ENCODE results near the gene ACOT9. TPM values are rescaled to one million over a fixed set of nuclear protein-coding genes. Genes with fewer than 3 reads are reported as not detected.

The ACOT9 gene
- total and polyA plus RNA-seq, 7 donors: 18.0 to 63.1 (median 32.6) TPM

DNA sequence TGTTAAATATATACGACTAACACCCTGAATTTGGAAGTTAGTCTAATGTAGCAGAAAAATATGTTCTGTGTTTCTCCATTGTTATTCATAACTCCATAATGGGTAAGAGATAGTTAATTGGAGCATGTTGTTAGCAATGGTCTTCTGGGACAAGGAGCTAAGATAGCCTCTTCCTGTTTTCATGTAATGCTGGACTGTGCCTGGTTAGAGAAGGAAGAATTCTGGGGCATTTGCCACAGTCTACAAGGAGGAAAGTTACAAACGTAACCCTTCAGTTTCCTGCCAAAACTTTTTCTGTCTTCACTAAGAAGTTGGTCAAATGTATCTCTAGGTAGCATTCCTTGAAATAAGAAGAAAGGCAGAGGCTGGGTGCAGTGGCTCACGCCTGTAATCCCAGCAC, 70.0 kb downstream of the ACOT9 start:
- no peaks in the 10 kb centered on the region for H3K27me3 ChIP-seq
- DNase-seq: no peak
- H3K9me3 ChIP-seq: no peaks in the 10 kb centered on the region
- no peak for TF ChIP-seq POLR2AphosphoS5 (IDR thresholded peaks at IDR 0.05)
- TF ChIP-seq, protein P1, sequence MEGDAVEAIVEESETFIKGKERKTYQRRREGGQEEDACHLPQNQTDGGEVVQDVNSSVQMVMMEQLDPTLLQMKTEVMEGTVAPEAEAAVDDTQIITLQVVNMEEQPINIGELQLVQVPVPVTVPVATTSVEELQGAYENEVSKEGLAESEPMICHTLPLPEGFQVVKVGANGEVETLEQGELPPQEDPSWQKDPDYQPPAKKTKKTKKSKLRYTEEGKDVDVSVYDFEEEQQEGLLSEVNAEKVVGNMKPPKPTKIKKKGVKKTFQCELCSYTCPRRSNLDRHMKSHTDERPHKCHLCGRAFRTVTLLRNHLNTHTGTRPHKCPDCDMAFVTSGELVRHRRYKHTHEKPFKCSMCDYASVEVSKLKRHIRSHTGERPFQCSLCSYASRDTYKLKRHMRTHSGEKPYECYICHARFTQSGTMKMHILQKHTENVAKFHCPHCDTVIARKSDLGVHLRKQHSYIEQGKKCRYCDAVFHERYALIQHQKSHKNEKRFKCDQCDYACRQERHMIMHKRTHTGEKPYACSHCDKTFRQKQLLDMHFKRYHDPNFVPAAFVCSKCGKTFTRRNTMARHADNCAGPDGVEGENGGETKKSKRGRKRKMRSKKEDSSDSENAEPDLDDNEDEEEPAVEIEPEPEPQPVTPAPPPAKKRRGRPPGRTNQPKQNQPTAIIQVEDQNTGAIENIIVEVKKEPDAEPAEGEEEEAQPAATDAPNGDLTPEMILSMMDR (IDR thresholded peaks at IDR 0.05): no peak
- TF ChIP-seq EP300 (IDR thresholded peaks at IDR 0.05): no peak
- TF ChIP-seq POLR2A (IDR thresholded peaks at IDR 0.05): no peak
- no peak overlapping the region for H3K4me3 ChIP-seq
- H3K36me3 ChIP-seq: peaks cover 0 to 17% (median 0%) of the 10 kb centered on the region in 4 donors
- 85 to 91% methylated on average over 3 of the region's 3 CpGs for WGBS, 2 donors
- peaks cover 0 to 10% (median 1%) of the 10 kb centered on the region in 4 donors for H3K4me1 ChIP-seq
- intact Hi-C loops (cut with DNase I): no loop called here
- H3K27ac ChIP-seq: no peak overlapping the region

DNA sequence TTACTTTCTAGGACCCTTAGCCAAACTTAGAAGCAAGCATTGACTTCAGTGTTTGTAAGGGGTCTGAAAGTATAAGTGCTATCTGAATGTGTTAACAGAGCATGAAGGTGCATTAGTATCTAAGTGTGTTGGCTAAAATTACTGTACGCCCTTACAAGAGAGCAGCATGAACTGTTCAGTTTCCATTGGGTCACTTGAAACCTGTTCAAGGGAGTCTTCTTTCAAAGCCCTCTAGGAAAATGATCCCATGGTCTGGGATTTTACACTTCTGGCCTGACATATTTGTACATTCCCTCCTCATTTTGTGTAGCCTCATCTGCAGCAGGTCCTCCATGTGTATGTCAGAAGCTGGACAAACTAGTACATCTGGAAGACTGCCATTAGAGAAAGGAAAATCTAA, 72.5 kb downstream of the ACOT9 start:
- no peaks in the 10 kb centered on the region for H3K27me3 ChIP-seq
- no peak for DNase-seq
- H3K36me3 ChIP-seq: peaks cover 0 to 12% (median 0%) of the 10 kb centered on the region in 4 donors
- H3K4me3 ChIP-seq: no peak overlapping the region
- intact Hi-C loops (cut with DNase I): no loop called here
- TF ChIP-seq POLR2A (IDR thresholded peaks at IDR 0.05) (no peak), POLR2AphosphoS5 (IDR thresholded peaks at IDR 0.05) (no peak), EP300 (IDR thresholded peaks at IDR 0.05) (no peak)
- TF ChIP-seq, protein P1 (IDR thresholded peaks at IDR 0.05): no peak
- no peak overlapping the region for H3K27ac ChIP-seq
- 95 to 96% methylated on average over 1 of the region's 1 CpG for WGBS, 2 donors
- H3K9me3 ChIP-seq: no peaks in the 10 kb centered on the region
- H3K4me1 ChIP-seq: peaks cover 0 to 16% (median 2%) of the 10 kb centered on the region in 4 donors

DNA sequence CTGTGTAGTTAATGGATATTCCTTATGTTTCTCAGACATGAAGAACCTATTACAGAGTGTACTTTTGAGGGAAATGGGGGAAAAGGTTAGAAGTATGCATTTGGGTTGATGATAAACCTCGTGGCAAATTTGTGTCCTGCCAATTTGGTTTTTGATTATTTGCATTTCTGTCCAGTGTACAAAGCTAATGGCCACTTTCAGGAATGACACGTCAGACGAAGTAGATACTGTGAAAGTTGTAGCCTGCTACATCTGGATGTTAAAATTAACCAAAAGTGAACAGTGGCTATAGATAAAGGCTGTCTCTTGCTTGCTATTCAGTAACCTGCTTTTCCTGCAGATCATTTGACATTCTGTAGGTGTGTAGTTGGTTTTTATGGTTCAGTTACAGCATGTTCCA, 74.7 kb downstream of the ACOT9 start:
- H3K27me3 ChIP-seq: no peaks in the 10 kb centered on the region
- peak overlapping the region in 1 of 4 donors; percentile 82 for H3K27ac ChIP-seq
- no peak for DNase-seq
- H3K9me3 ChIP-seq: no peaks in the 10 kb centered on the region
- H3K4me3 ChIP-seq: peak overlapping the region in 3 of 4 donors; percentile 65 to 67 (median 66)
- TF ChIP-seq EP300 (IDR thresholded peaks at IDR 0.05) (no peak), POLR2AphosphoS5 (IDR thresholded peaks at IDR 0.05) (no peak), POLR2A (IDR thresholded peaks at IDR 0.05) (no peak)
- TF ChIP-seq, protein P1 (IDR thresholded peaks at IDR 0.05): no peak
- intact Hi-C loops (cut with DNase I): loop anchor here (5.0 to 10.0 kb wide), 2 partner anchors 236 to 1024 kb away; partner anchors contain the start of genes APOO, CXorf58 and POLA1
- peaks cover 0 to 16% (median 2%) of the 10 kb centered on the region in 4 donors for H3K4me1 ChIP-seq
- WGBS, 2 donors: 1 to 13% methylated on average over 3 of the region's 3 CpGs
- peaks cover 0 to 11% (median 0%) of the 10 kb centered on the region in 4 donors for H3K36me3 ChIP-seq

DNA sequence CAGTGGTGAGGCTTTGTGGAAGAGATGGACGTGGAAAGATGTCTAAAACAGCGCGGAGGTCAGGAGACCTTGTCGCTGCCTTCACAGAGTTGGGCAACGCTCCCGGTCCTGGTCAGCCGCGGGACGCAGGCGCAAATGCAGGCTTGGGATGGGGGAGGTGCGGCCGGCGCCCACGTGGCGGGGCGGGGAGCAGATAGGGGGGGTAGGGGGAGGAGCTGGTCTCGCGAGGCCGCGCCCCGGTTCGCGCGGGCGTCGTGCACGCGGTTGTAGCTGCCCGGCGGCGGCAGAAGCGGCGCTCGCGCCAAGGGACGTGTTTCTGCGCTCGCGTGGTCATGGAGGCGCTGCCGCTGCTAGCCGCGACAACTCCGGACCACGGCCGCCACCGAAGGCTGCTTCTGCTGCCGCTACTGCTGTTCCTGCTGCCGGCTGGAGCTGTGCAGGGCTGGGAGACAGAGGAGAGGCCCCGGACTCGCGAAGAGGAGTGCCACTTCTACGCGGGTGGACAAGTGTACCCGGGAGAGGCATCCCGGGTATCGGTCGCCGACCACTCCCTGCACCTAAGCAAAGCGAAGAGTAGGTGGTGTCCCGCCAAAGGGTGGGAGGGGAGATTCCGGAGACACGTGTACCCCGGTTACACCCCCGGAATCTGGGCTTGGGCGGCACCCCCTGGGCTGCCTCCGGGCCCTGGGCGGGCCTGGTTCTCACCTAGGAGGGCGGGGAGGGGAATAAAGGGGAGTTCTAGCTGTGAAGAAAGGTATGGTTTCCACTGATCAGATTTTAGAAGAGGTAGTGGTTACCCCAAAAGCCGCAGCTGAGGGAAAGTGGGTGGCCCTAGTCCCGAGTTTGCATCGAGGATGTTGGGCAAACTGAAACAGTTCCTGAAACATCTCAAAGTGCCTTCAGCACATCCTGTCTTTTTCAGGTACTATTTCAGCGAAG, 75.6 kb downstream of the ACOT9 start, which contains the start of gene PRDX4:
Gene PRDX4, plus strand, starts transcription at position 255 of the 939 bp plus-strand sequence. Its CDS starts 78 bp downstream, at position 333.
- TF ChIP-seq EP300 (IDR thresholded peaks at IDR 0.05): peak in 1 of 4 donors; percentile 55
- TF ChIP-seq POLR2AphosphoS5 (IDR thresholded peaks at IDR 0.05): peak in 3 of 4 donors; percentile 69 to 81 (median 78)
- TF ChIP-seq POLR2A (IDR thresholded peaks at IDR 0.05): peak in 1 of 2 donors; percentile 18
- TF ChIP-seq, protein P1 (IDR thresholded peaks at IDR 0.05): no peak
- DNase-seq: peak; percentile 96
- Histone ChIP-seq H3K9me3 (no peaks in the 10 kb centered on the region), H3K36me3 (peaks cover 0 to 8% (median 0%) of the 10 kb centered on the region in 4 donors), H3K4me3 (peak within 1 kb of the TSS; percentile 47 to 67 (median 66)), H3K27ac (peak within 1 kb of the TSS; percentile 75 to 82 (median 80)), H3K4me1 (peaks cover 0 to 16% (median 2%) of the 10 kb centered on the region in 4 donors), H3K27me3 (no peaks in the 10 kb centered on the region)
- intact Hi-C loops (cut with DNase I): loop anchor here (5.0 to 10.0 kb wide), 2 partner anchors 237 to 1025 kb away; partner anchors contain the start of genes APOO, CXorf58 and POLA1
- 0% methylated on average over 73 of the region's 73 CpGs for WGBS, 2 donors

All from sigmoid colon (tissue), 7 donors.